Stimulated activated naive CD4-positive, alpha-beta T cell treated with Interleukin-2 at 50 U/mL for 16 hours (primary cell): Measurements from ENCODE around the gene SETBP1.

Experiments
- DNase-seq: peaks from one replicate; lab custom pipeline; 2025; lab: John Stamatoyannopoulos, UW

SETBP1 gene

GRCh38 chr18:44973282-44973681, 292.6 kb downstream of the SETBP1 start:
- no peak for DNase-seq

GRCh38 chr18:44974174-44974573, 293.5 kb downstream of the SETBP1 start:
- no peak for DNase-seq

GRCh38 chr18:44977856-44978255, 297.2 kb downstream of the SETBP1 start:
- no peak for DNase-seq

- no peak for DNase-seq
These were observed 299.1 kb downstream of the SETBP1 start for GRCh38 chr18:44979748-44980147.

- no peak for DNase-seq
These were observed 300.4 kb downstream of the SETBP1 start for GRCh38 chr18:44981121-44981520.

GRCh38 chr18:44986933-44987332, 306.2 kb downstream of the SETBP1 start:
- no peak for DNase-seq

- DNase-seq = no peak
These were observed 306.7 kb downstream of the SETBP1 start for GRCh38 chr18:44987371-44987770.

- DNase-seq = no peak
These were observed 308.3 kb downstream of the SETBP1 start for GRCh38 chr18:44988821-44989587.

- no peak for DNase-seq
These were observed 315.6 kb downstream of the SETBP1 start for GRCh38 chr18:44996261-44996660.

GRCh38 chr18:44997174-44997573, 316.5 kb downstream of the SETBP1 start:
- DNase-seq = no peak

GRCh38 chr18:44998360-44998759, 317.7 kb downstream of the SETBP1 start:
- DNase-seq = no peak

- DNase-seq = no peak
These were observed 323.9 kb downstream of the SETBP1 start for GRCh38 chr18:45004546-45005080.

GRCh38 chr18:45006934-45007333, 326.2 kb downstream of the SETBP1 start:
- no peak for DNase-seq

GRCh38 chr18:45007531-45007930, 326.8 kb downstream of the SETBP1 start:
- no peak for DNase-seq

- no peak for DNase-seq
These were observed 328.2 kb downstream of the SETBP1 start for GRCh38 chr18:45008694-45009413.

GRCh38 chr18:45009756-45010155, 329.1 kb downstream of the SETBP1 start:
- no peak for DNase-seq

- DNase-seq = no peak
These were observed 331.6 kb downstream of the SETBP1 start for GRCh38 chr18:45012286-45012685.

GRCh38 chr18:45014047-45014501, 333.4 kb downstream of the SETBP1 start:
- no peak for DNase-seq

- DNase-seq = no peak
These were observed 335.1 kb downstream of the SETBP1 start for GRCh38 chr18:45015788-45016128.

GRCh38 chr18:45019469-45019868, 338.8 kb downstream of the SETBP1 start:
- no peak for DNase-seq

- DNase-seq = no peak
These were observed 342.8 kb downstream of the SETBP1 start for GRCh38 chr18:45023519-45023918.

- no peak for DNase-seq
These were observed 343.8 kb downstream of the SETBP1 start for GRCh38 chr18:45024357-45025088.

- no peak for DNase-seq
These were observed 344.4 kb downstream of the SETBP1 start for GRCh38 chr18:45025089-45025450.
